DOHH2 (cell line): Measurements from ENCODE around the gene ANKRD6.

Source experiments
- H3F3A ChIP-seq: fragments of 200-600 bp; sonication (generic), shearing (Covaris generic); 2 replicates; pipeline ENCODE4 v1.6.0; 2016; ENCODE audit warnings: antibody characterized with exemption, mild to moderate bottlenecking; ENCODE audit not compliant: control insufficient read depth, insufficient read depth
- H3K27ac ChIP-seq: fragments of 200-600 bp; sonication (generic); 2 replicates; pipeline ENCODE4 v1.5.1; 2014; ENCODE audit warnings: low read depth, mild to moderate bottlenecking, low read length, moderate library complexity
- H3K27me3 ChIP-seq: fragments of 200-600 bp; sonication (generic); 2 replicates; pipeline ENCODE4 v1.6.1; 2014; ENCODE audit warnings: mild to moderate bottlenecking, low read length, mixed read lengths; ENCODE audit not compliant: control insufficient read depth
- H3K36me3 ChIP-seq: fragments of 200-600 bp; sonication (generic); 2 replicates; pipeline ENCODE4 v1.6.1; 2014; ENCODE audit warnings: mild to moderate bottlenecking, low read length, moderate library complexity, mixed read lengths; ENCODE audit not compliant: control insufficient read depth
- H3K4me1 ChIP-seq: fragments of 200-600 bp; sonication (generic); 2 replicates; pipeline ENCODE4 v1.6.1; 2014; ENCODE audit warnings: mild to moderate bottlenecking, low read length, mixed read lengths; ENCODE audit not compliant: control insufficient read depth
- H3K4me2 ChIP-seq: fragments of 200-600 bp; sonication (generic); 2 replicates; pipeline ENCODE4 v1.6.0; 2014; ENCODE audit warnings: mild to moderate bottlenecking, low read length, moderate library complexity
- H3K4me3 ChIP-seq: fragments of 200-600 bp; sonication (generic); 2 replicates; pipeline ENCODE4 v1.5.1; 2014; ENCODE audit warnings: mild to moderate bottlenecking, low read length, mixed read lengths
- H3K79me2 ChIP-seq: fragments of 200-600 bp; sonication (generic); 2 replicates; pipeline ENCODE4 v1.6.1; 2014; ENCODE audit warnings: mild to moderate bottlenecking, low read length, mixed read lengths; ENCODE audit not compliant: control insufficient read depth
- H3K9me2 ChIP-seq: fragments of 200-600 bp; sonication (generic); replicated peaks from 2 replicates; pipeline ENCODE4 v1.6.1; 2014; ENCODE audit warnings: mild to moderate bottlenecking, low read length, mixed read lengths; ENCODE audit not compliant: control insufficient read depth
- H3K9me3 ChIP-seq: fragments of 200-600 bp; sonication (generic); 2 replicates; pipeline ENCODE4 v1.6.1; 2014; ENCODE audit warnings: antibody characterized with exemption, low read length, mixed read lengths; ENCODE audit not compliant: control insufficient read depth, insufficient read depth
- H4K20me1 ChIP-seq: fragments of 200-600 bp; sonication (generic); 2 replicates; pipeline ENCODE4 v1.6.0; 2014; ENCODE audit warnings: low read depth, mild to moderate bottlenecking, antibody characterized with exemption, low read length, moderate library complexity; ENCODE audit not compliant: control insufficient read depth, insufficient read depth
- EZH2phosphoT487 ChIP-seq: fragments of 200-600 bp; sonication (generic); IDR thresholded peaks from 2 replicates; pipeline ENCODE4 v1.6.1; 2017; ENCODE audit warnings: borderline replicate concordance, mild to moderate bottlenecking, antibody characterized with exemption, low read length, moderate library complexity, mixed read lengths
- TF ChIP-seq, protein P1 (sequence below): fragments of 200-600 bp; sonication (generic); IDR thresholded peaks from one replicate; pipeline ENCODE4 v1.5.1; 2014; ENCODE audit warnings: antibody characterized with exemption, mild to moderate bottlenecking, low read depth, low read length; ENCODE audit not compliant: poor library complexity, severe bottlenecking

ANKRD6 gene

DNA sequence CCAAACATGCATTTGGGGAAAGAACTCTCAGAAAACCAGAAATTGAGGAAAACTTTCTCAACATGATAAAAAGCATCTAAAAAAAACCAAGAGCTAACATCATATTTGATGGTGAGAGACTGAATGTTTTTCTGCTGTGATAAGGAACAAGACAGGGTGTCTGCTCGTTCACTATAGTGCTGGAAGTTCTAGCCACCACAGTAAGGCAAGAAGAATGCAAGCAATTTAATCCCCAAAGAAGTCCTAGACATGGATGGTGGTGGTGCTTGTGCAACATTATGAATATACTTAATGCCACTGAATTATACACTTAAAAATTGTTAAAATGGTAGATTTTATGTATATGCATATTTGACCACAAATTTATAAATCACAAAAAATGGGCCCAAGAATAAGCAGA lies 152.2 kb downstream of the ANKRD6 start:
- Histone ChIP-seq H3K27me3 (peaks cover 9% of the 10 kb centered on the region; the same call in 1 of the 2 replicates), H3K4me2 (no peak overlapping the region), H3K36me3 (no peaks in the 10 kb centered on the region), H3K9me3 (no peaks in the 10 kb centered on the region), H3K9me2 (no peaks in the 10 kb centered on the region), H3F3A (no peaks in the 10 kb centered on the region), H4K20me1 (no peaks in the 10 kb centered on the region), H3K27ac (no peak overlapping the region), H3K4me1 (no peaks in the 10 kb centered on the region), H3K4me3 (no peak overlapping the region), H3K79me2 (no peaks in the 10 kb centered on the region)
- TF ChIP-seq, protein P1, sequence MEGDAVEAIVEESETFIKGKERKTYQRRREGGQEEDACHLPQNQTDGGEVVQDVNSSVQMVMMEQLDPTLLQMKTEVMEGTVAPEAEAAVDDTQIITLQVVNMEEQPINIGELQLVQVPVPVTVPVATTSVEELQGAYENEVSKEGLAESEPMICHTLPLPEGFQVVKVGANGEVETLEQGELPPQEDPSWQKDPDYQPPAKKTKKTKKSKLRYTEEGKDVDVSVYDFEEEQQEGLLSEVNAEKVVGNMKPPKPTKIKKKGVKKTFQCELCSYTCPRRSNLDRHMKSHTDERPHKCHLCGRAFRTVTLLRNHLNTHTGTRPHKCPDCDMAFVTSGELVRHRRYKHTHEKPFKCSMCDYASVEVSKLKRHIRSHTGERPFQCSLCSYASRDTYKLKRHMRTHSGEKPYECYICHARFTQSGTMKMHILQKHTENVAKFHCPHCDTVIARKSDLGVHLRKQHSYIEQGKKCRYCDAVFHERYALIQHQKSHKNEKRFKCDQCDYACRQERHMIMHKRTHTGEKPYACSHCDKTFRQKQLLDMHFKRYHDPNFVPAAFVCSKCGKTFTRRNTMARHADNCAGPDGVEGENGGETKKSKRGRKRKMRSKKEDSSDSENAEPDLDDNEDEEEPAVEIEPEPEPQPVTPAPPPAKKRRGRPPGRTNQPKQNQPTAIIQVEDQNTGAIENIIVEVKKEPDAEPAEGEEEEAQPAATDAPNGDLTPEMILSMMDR, result no peak
- TF ChIP-seq EZH2phosphoT487, result no peak

DNA sequence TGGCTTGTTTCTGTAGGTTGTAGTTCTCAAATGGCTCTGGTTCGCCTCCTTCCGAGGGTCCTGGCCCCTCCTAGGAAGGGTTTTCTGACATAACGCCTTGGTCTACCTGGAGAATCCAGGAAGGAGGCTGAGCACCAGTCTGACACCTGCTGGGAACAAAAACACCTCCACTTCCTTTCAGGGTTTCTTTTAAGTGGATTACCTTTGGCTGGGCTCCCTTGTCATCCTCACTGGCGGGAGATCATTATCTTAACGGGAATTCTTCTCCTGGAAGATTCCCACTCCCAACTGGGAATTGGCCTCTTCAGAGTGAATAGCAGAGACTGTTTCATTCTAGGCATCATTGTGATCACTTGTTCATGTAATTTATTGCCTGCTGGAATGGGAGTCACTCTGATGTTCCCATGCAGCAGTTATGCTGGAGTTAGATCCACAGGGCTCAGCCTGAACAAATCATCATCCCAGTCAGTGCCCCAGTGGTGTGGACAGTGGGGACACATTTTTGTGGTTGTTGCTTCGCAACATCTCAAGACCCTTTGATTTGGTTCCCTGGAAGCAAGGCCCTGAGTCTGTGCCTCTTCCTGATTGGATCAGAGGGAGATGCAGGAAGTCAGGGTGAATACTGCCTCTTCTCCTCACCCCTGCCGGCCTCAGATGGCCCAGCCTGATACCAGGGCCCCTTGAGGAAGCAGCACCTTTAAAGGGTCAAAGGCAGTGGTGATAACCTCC lies 156.5 kb downstream of the ANKRD6 start:
- no peaks in the 10 kb centered on the region for H3K9me3 ChIP-seq
- no peak overlapping the region for H3K4me2 ChIP-seq
- H3F3A ChIP-seq, result no peaks in the 10 kb centered on the region
- H3K9me2 ChIP-seq, result no peaks in the 10 kb centered on the region
- H3K36me3 ChIP-seq, result no peaks in the 10 kb centered on the region
- no peak overlapping the region for H3K4me3 ChIP-seq
- no peaks in the 10 kb centered on the region for H3K4me1 ChIP-seq
- H3K27me3 ChIP-seq, result no peaks in the 10 kb centered on the region
- H3K27ac ChIP-seq, result no peak overlapping the region
- H4K20me1 ChIP-seq, result no peaks in the 10 kb centered on the region
- TF ChIP-seq EZH2phosphoT487, result no peak
- TF ChIP-seq, protein P1, result no peak
- H3K79me2 ChIP-seq, result no peaks in the 10 kb centered on the region

DNA sequence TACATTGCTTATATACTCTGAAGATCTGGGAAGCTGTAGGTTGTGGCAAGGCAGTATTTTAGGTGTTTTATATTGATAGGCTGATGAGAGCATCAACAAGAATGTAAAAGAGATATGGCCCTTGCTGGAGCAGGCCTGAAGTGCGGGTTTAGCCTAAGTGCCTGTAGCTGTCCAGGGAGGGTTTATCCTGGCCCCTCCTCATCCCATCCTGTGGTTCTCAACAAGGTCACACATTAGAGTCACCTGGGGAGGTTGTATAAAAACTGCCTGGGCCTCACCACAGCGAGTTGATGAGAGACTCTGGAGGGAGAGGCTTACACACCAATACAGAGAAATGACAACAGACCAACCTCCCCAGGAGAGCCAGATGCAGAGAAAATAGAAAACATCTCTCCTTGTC lies 157.2 kb downstream of the ANKRD6 start:
- Histone ChIP-seq H3K4me2 (no peak overlapping the region), H3F3A (no peaks in the 10 kb centered on the region), H3K9me2 (no peaks in the 10 kb centered on the region), H3K27ac (no peak overlapping the region), H3K9me3 (no peaks in the 10 kb centered on the region), H3K4me3 (no peak overlapping the region), H3K27me3 (no peaks in the 10 kb centered on the region), H3K4me1 (no peaks in the 10 kb centered on the region), H3K36me3 (no peaks in the 10 kb centered on the region), H3K79me2 (no peaks in the 10 kb centered on the region), H4K20me1 (no peaks in the 10 kb centered on the region)
- TF ChIP-seq EZH2phosphoT487, result no peak

- Histone ChIP-seq H4K20me1 (no peaks in the 10 kb centered on the region), H3K79me2 (no peaks in the 10 kb centered on the region), H3K9me3 (no peaks in the 10 kb centered on the region), H3K36me3 (no peaks in the 10 kb centered on the region), H3K4me1 (peaks cover 10% of the 10 kb centered on the region), H3K4me2 (no peak overlapping the region), H3K27ac (no peak overlapping the region), H3K4me3 (no peak overlapping the region), H3K27me3 (no peaks in the 10 kb centered on the region), H3F3A (no peaks in the 10 kb centered on the region), H3K9me2 (no peaks in the 10 kb centered on the region)
- TF ChIP-seq, protein P1, result no peak
- no peak for TF ChIP-seq EZH2phosphoT487
Observed at GRCh38 chr6:89591745-89592144, 158.8 kb downstream of the ANKRD6 start.
